ENCODE data around the gene ITPRIPL2. TPM values are rescaled to one million over a fixed set of nuclear protein-coding genes. Genes with fewer than 3 reads are reported as not detected.

Gene ITPRIPL2
- total RNA-seq, 3 donors from 2014 or later (not counting 1 experiment from before 2014, with no cell fraction given), result 0.18 to 5.7 (median 2.5) TPM

DNA sequence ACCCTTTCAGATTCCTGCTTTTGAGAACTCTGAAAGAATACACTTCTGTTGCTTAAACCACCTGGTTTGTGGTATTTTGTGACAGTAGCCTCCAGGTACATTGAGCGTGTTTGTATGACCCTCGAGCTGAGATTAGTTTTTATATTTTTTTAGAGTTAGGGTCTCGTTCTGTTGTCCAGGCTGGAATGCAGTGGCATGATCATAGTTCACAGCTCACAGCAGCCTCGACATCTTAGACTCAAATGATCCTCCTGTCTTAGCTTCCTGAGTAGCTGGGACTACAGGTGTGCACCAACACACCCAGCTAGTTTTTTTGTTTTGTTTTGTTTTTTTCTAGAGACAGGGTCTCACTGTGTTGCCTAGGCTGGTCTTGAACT, 4.5 kb upstream of the ITPRIPL2 start:
- WGBS (ENCODE audit: insufficient coverage), result 78% methylated on average over 4 of the region's 4 CpGs
- no peak overlapping the region for H3K4me3 Mint-ChIP-seq
- no peak for ATAC-seq

DNA sequence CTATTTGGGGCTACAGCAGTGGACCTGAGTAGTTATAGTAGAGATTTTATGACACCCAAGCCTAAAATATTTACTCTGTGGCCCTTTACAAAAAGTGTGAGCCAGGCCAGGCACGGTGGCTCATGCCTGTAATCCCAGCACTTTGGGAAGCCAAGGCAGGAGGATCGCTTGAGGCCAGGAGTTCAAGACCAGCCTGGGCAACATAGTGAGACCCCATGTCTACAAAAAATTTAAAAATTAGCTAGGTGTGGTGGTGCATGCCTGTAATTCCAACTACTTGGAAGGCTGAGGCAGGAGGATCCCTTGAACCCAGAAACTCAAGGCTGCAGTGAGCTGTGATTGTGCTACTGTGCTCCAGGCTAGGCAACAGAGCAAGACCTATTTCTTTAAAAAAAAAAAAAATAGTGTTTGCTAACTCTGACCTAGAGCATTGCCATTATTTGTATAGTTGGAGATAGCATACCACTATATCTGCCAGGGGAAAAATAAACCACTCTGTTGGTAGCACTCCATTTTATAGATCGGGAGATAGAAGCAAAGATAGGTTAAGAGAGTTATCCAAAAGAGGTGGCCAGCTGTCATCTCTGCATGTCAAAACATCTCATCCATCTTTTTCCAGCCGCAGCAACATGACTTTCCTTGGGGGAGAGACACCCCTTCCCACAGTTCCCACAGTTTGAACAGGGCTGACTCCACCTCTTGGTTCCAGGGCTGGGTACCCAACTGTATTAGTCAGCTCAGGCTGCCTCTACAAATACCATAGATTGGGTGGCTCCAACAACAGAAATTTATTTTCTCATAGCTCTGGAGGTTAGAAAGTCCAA, 3.0 kb upstream of the ITPRIPL2 start:
- H3K4me1 Mint-ChIP-seq, result no peaks in the 10 kb centered on the region
- H3K4me1 ChIP-seq (ENCODE audit: control insufficient read depth, insufficient read depth, low read length), result peaks cover 10% of the 10 kb centered on the region
- no peaks in the 10 kb centered on the region for H3K9me3 ChIP-seq (ENCODE audit: control insufficient read depth, insufficient read depth, low read length)
- TF ChIP-seq, protein P1, sequence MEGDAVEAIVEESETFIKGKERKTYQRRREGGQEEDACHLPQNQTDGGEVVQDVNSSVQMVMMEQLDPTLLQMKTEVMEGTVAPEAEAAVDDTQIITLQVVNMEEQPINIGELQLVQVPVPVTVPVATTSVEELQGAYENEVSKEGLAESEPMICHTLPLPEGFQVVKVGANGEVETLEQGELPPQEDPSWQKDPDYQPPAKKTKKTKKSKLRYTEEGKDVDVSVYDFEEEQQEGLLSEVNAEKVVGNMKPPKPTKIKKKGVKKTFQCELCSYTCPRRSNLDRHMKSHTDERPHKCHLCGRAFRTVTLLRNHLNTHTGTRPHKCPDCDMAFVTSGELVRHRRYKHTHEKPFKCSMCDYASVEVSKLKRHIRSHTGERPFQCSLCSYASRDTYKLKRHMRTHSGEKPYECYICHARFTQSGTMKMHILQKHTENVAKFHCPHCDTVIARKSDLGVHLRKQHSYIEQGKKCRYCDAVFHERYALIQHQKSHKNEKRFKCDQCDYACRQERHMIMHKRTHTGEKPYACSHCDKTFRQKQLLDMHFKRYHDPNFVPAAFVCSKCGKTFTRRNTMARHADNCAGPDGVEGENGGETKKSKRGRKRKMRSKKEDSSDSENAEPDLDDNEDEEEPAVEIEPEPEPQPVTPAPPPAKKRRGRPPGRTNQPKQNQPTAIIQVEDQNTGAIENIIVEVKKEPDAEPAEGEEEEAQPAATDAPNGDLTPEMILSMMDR (IDR thresholded peaks at IDR 0.05), result no peak
- H3K36me3 Mint-ChIP-seq, result no peaks in the 10 kb centered on the region
- no peaks in the 10 kb centered on the region for H3K9me3 Mint-ChIP-seq
- no peak overlapping the region for H3K27ac ChIP-seq (ENCODE audit: low read length)
- no peaks in the 10 kb centered on the region for H3K36me3 ChIP-seq (ENCODE audit: control insufficient read depth, insufficient read depth, low read length)
- no peak for ATAC-seq
- no peak for DNase-seq
- intact Hi-C loops (cut with micrococcal nuclease), result no loop called here
- no peak overlapping the region for H3K4me3 ChIP-seq (ENCODE audit: low read length)
- H3K27me3 ChIP-seq (ENCODE audit: control insufficient read depth, insufficient read depth, low read length), result no peaks in the 10 kb centered on the region
- peaks cover 18 to 24% of the 10 kb centered on the region in 2 donors for H3K27me3 Mint-ChIP-seq (ENCODE audit: low read depth in 2 of 2)
- 90% methylated on average over 4 of the region's 4 CpGs for WGBS (ENCODE audit: insufficient coverage)
- H3K27ac Mint-ChIP-seq, result no peak overlapping the region
- H3K4me3 Mint-ChIP-seq, result no peak overlapping the region

More for the DNA sequence above, 4.5 kb upstream of the ITPRIPL2 start:
- H3K9me3 Mint-ChIP-seq, result no peaks in the 10 kb centered on the region
- no peaks in the 10 kb centered on the region for H3K9me3 ChIP-seq (ENCODE audit: control insufficient read depth, insufficient read depth, low read length)
- H3K36me3 Mint-ChIP-seq, result no peaks in the 10 kb centered on the region
- no peaks in the 10 kb centered on the region for H3K36me3 ChIP-seq (ENCODE audit: control insufficient read depth, insufficient read depth, low read length)
- H3K27me3 ChIP-seq (ENCODE audit: control insufficient read depth, insufficient read depth, low read length), result no peaks in the 10 kb centered on the region
- TF ChIP-seq, protein P1 (IDR thresholded peaks at IDR 0.05), result no peak
- H3K27me3 Mint-ChIP-seq (ENCODE audit: low read depth in 2 of 2), result peaks cover 12 to 24% of the 10 kb centered on the region in 2 donors
- DNase-seq, result no peak
- no peak overlapping the region for H3K27ac Mint-ChIP-seq
- no peaks in the 10 kb centered on the region for H3K4me1 Mint-ChIP-seq
- intact Hi-C loops (cut with micrococcal nuclease), result no loop called here
- H3K4me3 ChIP-seq (ENCODE audit: low read length), result no peak overlapping the region
- H3K27ac ChIP-seq (ENCODE audit: low read length), result no peak overlapping the region
- peaks cover 4% of the 10 kb centered on the region for H3K4me1 ChIP-seq (ENCODE audit: control insufficient read depth, insufficient read depth, low read length)

- DNase-seq (no peak), ATAC-seq (no peak)
- H3K27me3 ChIP-seq (ENCODE audit: control insufficient read depth, insufficient read depth, low read length), result no peaks in the 10 kb centered on the region
- H3K4me1 ChIP-seq (ENCODE audit: control insufficient read depth, insufficient read depth, low read length), result peaks cover 15% of the 10 kb centered on the region
- H3K9me3 ChIP-seq (ENCODE audit: control insufficient read depth, insufficient read depth, low read length), result no peaks in the 10 kb centered on the region
- H3K36me3 ChIP-seq (ENCODE audit: control insufficient read depth, insufficient read depth, low read length), result no peaks in the 10 kb centered on the region
- no peak overlapping the region for H3K4me3 ChIP-seq (ENCODE audit: low read length)
- 93% methylated on average over 2 of the region's 2 CpGs for WGBS (ENCODE audit: insufficient coverage)
- no peak overlapping the region for H3K4me3 Mint-ChIP-seq
- H3K27ac Mint-ChIP-seq, result no peak overlapping the region
- no peaks in the 10 kb centered on the region for H3K9me3 Mint-ChIP-seq
- H3K27me3 Mint-ChIP-seq (ENCODE audit: low read depth in 2 of 2), result peaks cover 18 to 37% of the 10 kb centered on the region in 2 donors
- H3K27ac ChIP-seq (ENCODE audit: low read length), result no peak overlapping the region
- H3K36me3 Mint-ChIP-seq, result no peaks in the 10 kb centered on the region
- H3K4me1 Mint-ChIP-seq, result peaks cover 0 to 2% of the 10 kb centered on the region in 2 donors
- TF ChIP-seq, protein P1 (IDR thresholded peaks at IDR 0.05), result no peak
- intact Hi-C loops (cut with micrococcal nuclease), result no loop called here
Measured at GRCh38 chr16:19112099-19112407, 1.7 kb upstream of the ITPRIPL2 start.

Data from natural killer cell (primary cell).